H1 (cell line): ENCODE data around the gene HS2ST1. TPM values are rescaled to one million over a fixed set of nuclear protein-coding genes. Genes with fewer than 3 reads are reported as not detected.

ENCODE experiments used
- RNF2 ChIP-seq: fragments of 200-900, 300-1000 bp; sonication (generic); IDR thresholded peaks from 2 replicates; pipeline ENCODE4 v1.7.1; 2016; ENCODE audit warnings: borderline replicate concordance, low read depth, mild to moderate bottlenecking, antibody characterized with exemption, low read length; ENCODE audit not compliant: poor library complexity, severe bottlenecking; ENCODE audit errors: missing control alignments
- SRF ChIP-seq: IDR thresholded peaks from 2 replicates; pipeline ENCODE4 v1.6.1; 2011; ENCODE audit warnings: mild to moderate bottlenecking, low read depth, low read length, moderate library complexity
- TCF12 ChIP-seq: IDR thresholded peaks from 2 replicates; pipeline ENCODE4 v1.6.1; 2011; ENCODE audit warnings: low read depth, mild to moderate bottlenecking, low read length
- polyA plus RNA-seq, 7 experiments: library from polyadenylated mRNA; depleted of rRNA in 3 of 7; stranded (reverse) in 5 of 7; unstranded in 2 of 7; fragments of >200 nt in 5 of 7; fragments of 200-250 nt in 2 of 7; gene quantifications; 1 replicate in 5 of 7; 2 replicates in 1 of 7; 4 replicates in 1 of 7; pipeline versions ENCODE4 v1.2.1 to v1.2.3, GENCODE V29; 2011 to 2013; ENCODE audit warnings: missing spikeins in 2 of 7, mixed read lengths in 2 of 7
- total RNA-seq: library from RNA; stranded (reverse); fragmentation: NEBNext Ultra II Directional; extraction: Animal tissue kit (Norgen Biotek cat#: 25700); gene quantifications from 2 replicates; pipeline ENCODE4 v1.2.1, GENCODE V29; 2021
- TF ChIP-seq, protein P1 (sequence below): IDR thresholded peaks from 2 replicates; pipeline ENCODE4 v1.6.1; 2012; ENCODE audit warnings: inconsistent platforms

The HS2ST1 gene
- total and polyA plus RNA-seq, 2 of the 8 experiments (the other 6 are each of a cell fraction or from before 2014, with no cell fraction given), result 5.2 to 28.3 TPM

DNA sequence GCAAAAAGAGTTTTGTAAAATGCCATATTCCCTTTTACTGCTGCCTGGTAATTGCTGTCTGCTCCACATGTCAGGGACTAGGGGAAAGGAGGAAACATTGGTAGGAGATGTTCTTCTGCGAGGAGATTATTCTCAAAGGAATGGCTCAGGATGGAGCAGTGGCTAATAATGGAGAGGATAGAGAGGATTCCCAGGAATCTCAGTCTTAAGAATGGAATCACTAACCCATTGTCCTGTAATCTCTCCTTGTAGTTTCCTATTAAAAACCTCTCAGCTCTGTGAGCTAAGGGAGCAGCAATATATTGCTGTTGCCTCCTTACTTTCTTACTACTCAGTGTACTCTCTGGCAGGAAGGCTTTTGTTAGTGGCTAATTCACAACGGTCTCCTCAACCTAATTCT is 175.4 kb downstream of the HS2ST1 start (continued):
- TF ChIP-seq RNF2 (no peak), SRF (no peak), TCF12 (no peak)
- TF ChIP-seq, protein P1, sequence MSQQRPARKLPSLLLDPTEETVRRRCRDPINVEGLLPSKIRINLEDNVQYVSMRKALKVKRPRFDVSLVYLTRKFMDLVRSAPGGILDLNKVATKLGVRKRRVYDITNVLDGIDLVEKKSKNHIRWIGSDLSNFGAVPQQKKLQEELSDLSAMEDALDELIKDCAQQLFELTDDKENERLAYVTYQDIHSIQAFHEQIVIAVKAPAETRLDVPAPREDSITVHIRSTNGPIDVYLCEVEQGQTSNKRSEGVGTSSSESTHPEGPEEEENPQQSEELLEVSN, result no peak
- TF ChIP-seq, all 59 proteins: peak for 0
